Esophagus squamous epithelium (tissue), 4 donors: ENCODE data around the gene PHACTR2.

Source experiments
- POLR2A ChIP-seq, 4 donors: fragments of 450-650 bp; IDR thresholded peaks; one replicate each; pipeline ENCODE4 v1.6.1; 2017; ENCODE audit warnings: antibody characterized with exemption in 4 of 4, mild to moderate bottlenecking in 4 of 4, moderate library complexity in 3 of 4
- TF ChIP-seq, protein P1 (sequence below), 6 experiments: fragments of 450-650 bp in 4 of 6; fragments of 200-600 bp in 2 of 6; sonication (generic) in 2 of 6; IDR thresholded peaks; one replicate each; pipeline ENCODE4 v1.5.1; 2016 to 2019; ENCODE audit warnings: antibody characterized with exemption in 6 of 6, mild to moderate bottlenecking in 4 of 6, moderate library complexity in 4 of 6

GRCh38 chr6:143867236-143867635 is 189.5 kb downstream of the PHACTR2 start:
- TF ChIP-seq, protein P1, sequence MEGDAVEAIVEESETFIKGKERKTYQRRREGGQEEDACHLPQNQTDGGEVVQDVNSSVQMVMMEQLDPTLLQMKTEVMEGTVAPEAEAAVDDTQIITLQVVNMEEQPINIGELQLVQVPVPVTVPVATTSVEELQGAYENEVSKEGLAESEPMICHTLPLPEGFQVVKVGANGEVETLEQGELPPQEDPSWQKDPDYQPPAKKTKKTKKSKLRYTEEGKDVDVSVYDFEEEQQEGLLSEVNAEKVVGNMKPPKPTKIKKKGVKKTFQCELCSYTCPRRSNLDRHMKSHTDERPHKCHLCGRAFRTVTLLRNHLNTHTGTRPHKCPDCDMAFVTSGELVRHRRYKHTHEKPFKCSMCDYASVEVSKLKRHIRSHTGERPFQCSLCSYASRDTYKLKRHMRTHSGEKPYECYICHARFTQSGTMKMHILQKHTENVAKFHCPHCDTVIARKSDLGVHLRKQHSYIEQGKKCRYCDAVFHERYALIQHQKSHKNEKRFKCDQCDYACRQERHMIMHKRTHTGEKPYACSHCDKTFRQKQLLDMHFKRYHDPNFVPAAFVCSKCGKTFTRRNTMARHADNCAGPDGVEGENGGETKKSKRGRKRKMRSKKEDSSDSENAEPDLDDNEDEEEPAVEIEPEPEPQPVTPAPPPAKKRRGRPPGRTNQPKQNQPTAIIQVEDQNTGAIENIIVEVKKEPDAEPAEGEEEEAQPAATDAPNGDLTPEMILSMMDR (IDR thresholded peaks at IDR 0.05): no peak
- no peak for TF ChIP-seq POLR2A (IDR thresholded peaks at IDR 0.05)
